Measurements from ENCODE around the gene NRIP1. TPM values are rescaled to one million over a fixed set of nuclear protein-coding genes. Genes with fewer than 3 reads are reported as not detected.

NRIP1 gene
- total RNA-seq, 4 donors from 2014 or later = 15.8 to 23.6 (median 18.0) TPM

- no peak for DNase-seq (ENCODE audit: low spot score in 2 of 2)
- H3K27me3 ChIP-seq = no peaks in the 10 kb centered on the region
- peaks cover 3% of the 10 kb centered on the region for H3K4me1 ChIP-seq
- no peaks in the 10 kb centered on the region for H3K36me3 ChIP-seq
- TF ChIP-seq EP300 (IDR thresholded peaks at IDR 0.05) (no peak), POLR2A (IDR thresholded peaks at IDR 0.05) (no peak), CTCF (IDR thresholded peaks at IDR 0.05) (no peak), POLR2AphosphoS5 (IDR thresholded peaks at IDR 0.05) (no peak)
- H3K4me3 ChIP-seq = no peak overlapping the region
- no peak overlapping the region for H3K27ac ChIP-seq
- WGBS = 83% methylated on average over 3 of the region's 3 CpGs
- no peaks in the 10 kb centered on the region for H3K9me3 ChIP-seq
These were observed 66.5 kb downstream of the NRIP1 start for GRCh38 chr21:14998336-14998735.

- Histone ChIP-seq H3K4me3 (no peak overlapping the region), H3K27ac (no peak overlapping the region), H3K36me3 (no peaks in the 10 kb centered on the region), H3K27me3 (no peaks in the 10 kb centered on the region), H3K9me3 (no peaks in the 10 kb centered on the region), H3K4me1 (peaks cover 3% of the 10 kb centered on the region)
- WGBS = 83% methylated on average over 9 of the region's 9 CpGs
- TF ChIP-seq EP300 (IDR thresholded peaks at IDR 0.05) = no peak
- TF ChIP-seq POLR2AphosphoS5 (IDR thresholded peaks at IDR 0.05) = no peak
- TF ChIP-seq POLR2A (IDR thresholded peaks at IDR 0.05) = no peak
- no peak for TF ChIP-seq CTCF (IDR thresholded peaks at IDR 0.05)
- no peak for DNase-seq (ENCODE audit: low spot score in 2 of 2)
These were observed 68.9 kb downstream of the NRIP1 start for GRCh38 chr21:14995695-14996490.

- Histone ChIP-seq H3K4me1 (peaks cover 3% of the 10 kb centered on the region), H3K36me3 (no peaks in the 10 kb centered on the region), H3K27me3 (no peaks in the 10 kb centered on the region), H3K27ac (no peak overlapping the region), H3K4me3 (no peak overlapping the region), H3K9me3 (no peaks in the 10 kb centered on the region)
- WGBS = 65% methylated on average over 2 of the region's 2 CpGs
- DNase-seq (ENCODE audit: low spot score in 2 of 2) = no peak
- no peak for TF ChIP-seq POLR2A (IDR thresholded peaks at IDR 0.05)
- TF ChIP-seq CTCF (IDR thresholded peaks at IDR 0.05) = no peak
- no peak for TF ChIP-seq POLR2AphosphoS5 (IDR thresholded peaks at IDR 0.05)
- no peak for TF ChIP-seq EP300 (IDR thresholded peaks at IDR 0.05)
These were observed 69.6 kb downstream of the NRIP1 start for GRCh38 chr21:14995226-14995625.

GRCh38 chr21:14993115-14993514, 71.7 kb downstream of the NRIP1 start:
- Histone ChIP-seq H3K27ac (no peak overlapping the region), H3K27me3 (no peaks in the 10 kb centered on the region), H3K4me3 (no peak overlapping the region), H3K36me3 (no peaks in the 10 kb centered on the region), H3K4me1 (no peaks in the 10 kb centered on the region), H3K9me3 (no peaks in the 10 kb centered on the region)
- 83% methylated on average over 2 of the region's 2 CpGs for WGBS
- TF ChIP-seq POLR2A (IDR thresholded peaks at IDR 0.05) (no peak), POLR2AphosphoS5 (IDR thresholded peaks at IDR 0.05) (no peak), EP300 (IDR thresholded peaks at IDR 0.05) (no peak)
- DNase-seq (ENCODE audit: low spot score in 2 of 2) = no peak

GRCh38 chr21:14991957-14992356, 72.8 kb downstream of the NRIP1 start:
- no peaks in the 10 kb centered on the region for H3K36me3 ChIP-seq
- no peak overlapping the region for H3K4me3 ChIP-seq
- H3K4me1 ChIP-seq = no peaks in the 10 kb centered on the region
- WGBS = over 99% methylated on average over 8 of the region's 8 CpGs
- no peak for DNase-seq (ENCODE audit: low spot score in 2 of 2)
- TF ChIP-seq CTCF (IDR thresholded peaks at IDR 0.05) (no peak), EP300 (IDR thresholded peaks at IDR 0.05) (no peak), POLR2A (IDR thresholded peaks at IDR 0.05) (no peak), POLR2AphosphoS5 (IDR thresholded peaks at IDR 0.05) (no peak)
- H3K9me3 ChIP-seq = no peaks in the 10 kb centered on the region
- no peaks in the 10 kb centered on the region for H3K27me3 ChIP-seq
- no peak overlapping the region for H3K27ac ChIP-seq

Measured in suprapubic skin (tissue), 4 donors.